ENCODE data around the gene THEM5.
"Not testable (repeated sequence)": the region's sequence is repeated elsewhere in the genome, so short reads cannot be mapped to it uniquely, and the experiment has no call there.

The THEM5 gene

GRCh38 chr1:151867765-151868411 lies 14.4 kb upstream of the THEM5 start:
- no peak for DNase-seq (ENCODE audit: low read depth in 2 of 2)

GRCh38 chr1:151867321-151867720 lies 13.8 kb upstream of the THEM5 start:
- DNase-seq (ENCODE audit: low read depth in 2 of 2) = no peak

- DNase-seq (ENCODE audit: low read depth in 2 of 2) = no peak
Measured at GRCh38 chr1:151864411-151864810, 10.9 kb upstream of the THEM5 start.

DNA sequence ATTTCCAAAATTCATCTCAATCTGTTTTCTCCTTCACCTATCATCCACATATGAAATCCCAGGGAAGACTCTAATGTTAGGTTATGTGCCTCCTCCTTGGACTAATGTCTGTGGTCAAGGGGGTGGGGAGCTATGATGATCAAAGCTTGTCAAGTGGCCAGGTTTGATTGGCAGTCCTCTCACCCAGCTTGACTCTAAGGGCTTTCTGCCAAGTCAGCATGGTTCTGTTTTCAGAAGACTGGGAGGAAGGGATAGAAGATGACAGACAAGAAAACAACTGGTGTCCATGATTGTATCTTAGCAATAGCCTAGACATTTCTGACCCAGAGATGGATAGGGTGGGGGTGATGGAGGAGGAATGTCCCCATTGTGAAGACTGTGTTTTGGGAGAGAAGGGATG lies 9.1 kb upstream of the THEM5 start:
- DNase-seq (ENCODE audit: low read depth in 2 of 2) = no peak

GRCh38 chr1:151860504-151861187 lies 7.1 kb upstream of the THEM5 start:
- no peak for DNase-seq (ENCODE audit: low read depth in 2 of 2)

DNA sequence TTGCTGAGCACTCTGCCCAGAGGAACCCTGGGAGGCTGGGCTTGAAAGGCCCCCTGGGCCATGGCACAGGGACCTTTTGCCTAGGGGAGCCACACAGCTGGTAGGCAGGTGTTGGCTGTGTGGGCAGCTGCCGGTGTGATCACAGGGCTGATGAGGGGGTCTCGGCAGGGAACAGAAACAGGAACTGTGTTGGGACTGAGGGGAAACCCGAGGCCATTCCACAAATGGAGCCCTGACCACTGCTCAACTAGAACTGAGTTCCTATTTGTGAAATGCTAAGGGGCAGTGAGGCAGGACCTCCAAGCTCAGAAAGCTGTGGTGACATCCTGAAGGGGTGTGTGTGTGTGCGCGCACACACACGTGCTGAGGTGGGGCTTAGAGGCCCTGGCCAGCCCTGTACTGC lies 6.4 kb upstream of the THEM5 start:
- DNase-seq (ENCODE audit: low read depth in 2 of 2) = no peak

DNA sequence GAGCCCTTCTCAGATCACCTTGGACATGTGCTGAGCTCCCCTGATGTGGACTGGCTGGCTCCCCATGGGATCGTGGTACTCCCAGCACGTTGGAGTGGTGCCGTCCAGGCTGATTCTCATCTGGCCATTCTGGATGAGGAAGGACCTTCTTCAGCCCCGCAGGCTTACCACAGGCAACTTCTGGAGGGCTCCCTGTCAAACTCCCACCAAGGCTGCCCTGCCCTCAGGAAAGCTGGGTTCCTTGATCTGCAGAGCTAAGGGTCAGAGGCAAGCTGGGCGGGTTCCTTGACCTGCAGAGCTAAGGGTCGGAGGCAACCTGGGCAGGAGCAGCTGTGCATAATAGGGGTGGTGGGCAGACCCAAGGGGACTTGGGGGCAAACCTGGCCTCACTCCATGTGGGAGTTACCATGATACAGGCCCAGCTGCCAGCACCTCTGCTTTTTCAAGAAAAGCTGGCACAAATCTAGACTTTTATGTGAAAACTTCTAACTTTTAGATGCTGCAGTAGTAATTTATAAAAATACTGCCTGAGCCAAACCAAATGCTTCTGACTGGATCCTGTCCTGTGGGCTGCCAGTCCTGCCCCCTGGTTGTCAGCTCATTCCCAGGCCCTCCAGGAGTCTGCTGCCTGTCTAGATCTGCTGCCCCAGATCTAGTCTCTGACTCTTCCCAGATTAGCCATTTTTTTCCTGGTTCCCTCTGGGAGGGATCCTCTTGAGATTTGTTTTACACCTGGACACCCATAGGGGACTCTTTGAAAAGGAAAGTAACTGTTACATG lies 5.6 kb upstream of the THEM5 start:
- DNase-seq (ENCODE audit: low read depth in 2 of 2) = no peak

DNA sequence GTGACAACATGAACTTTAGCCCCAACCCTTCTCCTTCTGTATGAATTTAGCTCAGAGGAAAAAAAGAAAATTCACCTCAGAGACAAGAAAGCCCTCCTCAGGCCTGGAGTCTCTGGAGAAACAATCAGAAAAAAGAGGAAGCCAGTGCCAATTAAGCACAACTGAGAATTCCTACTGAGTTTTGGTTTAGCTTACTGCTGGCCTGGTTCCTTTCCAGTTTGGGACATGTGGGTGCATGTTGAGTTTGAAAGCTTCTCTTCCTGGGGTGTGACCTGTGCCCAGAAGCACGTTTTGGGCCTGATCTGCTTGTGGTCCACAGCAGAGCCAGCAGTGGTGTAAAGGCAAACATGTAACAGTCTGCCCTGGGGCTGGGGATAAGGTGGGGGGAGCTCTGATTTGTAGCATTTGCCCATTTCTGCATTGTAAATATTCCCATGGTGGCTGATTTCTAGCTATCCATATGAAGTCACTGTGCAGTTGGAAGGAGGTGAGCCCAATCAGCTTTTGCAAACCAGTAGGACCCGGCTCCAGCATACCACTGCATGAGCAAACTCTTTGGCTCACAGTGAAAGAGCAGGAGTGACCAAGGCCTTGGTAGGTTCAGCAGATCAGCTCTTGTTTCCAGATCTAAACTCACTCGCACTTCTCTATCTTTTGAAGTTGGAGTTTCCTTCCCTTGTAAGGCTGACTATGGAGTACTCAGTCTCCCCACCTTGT lies 4.7 kb upstream of the THEM5 start:
- DNase-seq (ENCODE audit: low read depth in 2 of 2) = no peak

DNA sequence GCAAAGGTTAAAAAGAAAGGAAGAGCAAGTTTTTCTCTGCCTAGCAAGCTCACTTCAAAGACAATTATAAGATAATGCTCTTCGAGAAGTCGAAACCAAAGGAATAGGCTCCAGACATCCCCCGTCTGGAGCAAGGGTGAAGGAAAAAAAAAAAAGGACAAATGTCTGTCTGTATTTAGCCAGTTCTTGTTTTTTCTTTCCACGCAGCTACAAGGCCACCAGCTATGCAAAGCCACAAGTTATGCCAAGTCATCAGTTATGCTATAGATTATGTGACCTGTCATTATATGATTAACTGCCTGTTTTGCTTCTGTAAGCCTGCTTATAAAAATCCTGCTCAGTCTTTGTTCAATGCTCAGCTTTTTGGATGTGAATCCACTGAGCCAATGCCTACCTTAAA lies 2.4 kb upstream of the THEM5 start:
- no peak for DNase-seq (ENCODE audit: low read depth in 2 of 2)

- DNase-seq (ENCODE audit: low read depth in 2 of 2) = not testable (repeated sequence)
Measured at GRCh38 chr1:151855516-151855915, 2.0 kb upstream of the THEM5 start.

- DNase-seq (ENCODE audit: low read depth in 2 of 2) = no peak
Measured at GRCh38 chr1:151854658-151855057, 1.1 kb upstream of the THEM5 start.

- no peak for DNase-seq (ENCODE audit: low read depth in 2 of 2)
Measured at GRCh38 chr1:151852733-151853132, 779 bp downstream of the THEM5 start.

GRCh38 chr1:151851886-151852285 lies 1.6 kb downstream of the THEM5 start:
- no peak for DNase-seq (ENCODE audit: low read depth in 2 of 2)

DNA sequence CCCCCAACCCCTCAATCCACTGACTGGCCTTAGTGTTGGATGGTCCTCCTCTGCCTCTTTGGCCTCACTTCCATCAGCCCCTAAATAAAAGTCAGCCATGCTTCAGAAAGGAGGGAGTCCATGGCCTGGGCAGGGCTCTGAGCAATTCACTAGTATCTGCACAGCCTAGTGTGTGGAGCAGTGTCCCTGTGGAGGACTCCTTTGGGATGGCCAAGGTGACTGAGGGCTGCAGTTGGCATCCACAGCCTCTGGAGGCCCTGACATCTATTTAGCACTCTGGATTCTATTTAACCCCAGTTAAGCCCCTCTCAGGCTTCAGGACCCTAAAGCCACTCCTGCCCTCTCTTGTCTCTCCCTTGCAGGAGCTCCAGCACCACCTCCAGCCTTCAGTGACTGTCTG lies 3.6 kb downstream of the THEM5 start:
- DNase-seq (ENCODE audit: low read depth in 2 of 2) = no peak

DNA sequence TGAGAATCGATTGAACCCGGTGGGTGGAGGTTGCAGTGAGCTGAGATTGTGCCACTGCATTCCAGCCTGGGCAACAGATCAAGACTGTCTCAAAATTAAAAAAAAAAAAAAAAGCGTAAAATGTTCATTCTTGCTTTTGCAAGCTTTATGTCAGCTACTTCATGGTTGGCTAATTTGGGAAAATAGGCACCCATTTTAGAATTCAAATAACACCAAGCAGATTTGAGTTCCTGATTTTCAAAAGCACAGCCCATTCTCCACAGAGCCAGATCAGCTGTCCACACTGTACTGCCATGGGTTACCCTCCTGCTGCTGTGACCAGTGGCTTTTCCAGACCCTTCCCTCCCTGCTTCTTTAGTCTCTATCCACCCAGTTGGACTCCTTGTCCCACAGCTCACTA lies 4.4 kb downstream of the THEM5 start:
- no peak for DNase-seq (ENCODE audit: low read depth in 2 of 2)

GRCh38 chr1:151847867-151848596 lies 5.5 kb downstream of the THEM5 start:
- no peak for DNase-seq (ENCODE audit: low read depth in 2 of 2)

DNA sequence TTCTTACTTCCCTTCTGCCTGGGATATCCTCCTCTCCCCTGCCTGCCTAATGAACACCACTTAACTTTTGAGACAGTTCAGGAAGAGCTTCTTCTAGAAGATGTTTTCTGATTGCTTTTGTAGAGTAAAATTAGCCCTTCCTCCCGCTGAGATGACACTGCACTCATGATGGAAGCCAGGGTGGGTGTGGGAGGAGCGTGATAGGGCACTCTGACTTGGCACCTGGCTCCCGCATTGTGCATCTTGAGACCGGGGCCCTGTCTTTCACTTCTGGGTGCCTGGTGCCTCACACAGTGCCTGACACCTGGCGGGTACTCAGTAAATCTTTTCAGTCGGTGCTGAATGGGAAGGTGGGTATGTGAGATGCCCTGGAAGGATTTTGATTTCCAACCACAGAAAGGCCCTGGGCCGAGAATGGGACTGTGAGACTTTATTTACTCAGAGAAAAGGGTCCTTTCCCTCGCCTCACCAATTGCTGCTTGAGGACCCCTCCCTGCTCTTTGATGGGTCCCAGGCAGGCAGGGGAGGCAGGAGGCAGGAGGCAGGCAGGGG lies 6.8 kb downstream of the THEM5 start:
- DNase-seq (ENCODE audit: low read depth in 2 of 2) = no peak

GRCh38 chr1:151846062-151846568 lies 7.4 kb downstream of the THEM5 start:
- no peak for DNase-seq (ENCODE audit: low read depth in 2 of 2)

DNA sequence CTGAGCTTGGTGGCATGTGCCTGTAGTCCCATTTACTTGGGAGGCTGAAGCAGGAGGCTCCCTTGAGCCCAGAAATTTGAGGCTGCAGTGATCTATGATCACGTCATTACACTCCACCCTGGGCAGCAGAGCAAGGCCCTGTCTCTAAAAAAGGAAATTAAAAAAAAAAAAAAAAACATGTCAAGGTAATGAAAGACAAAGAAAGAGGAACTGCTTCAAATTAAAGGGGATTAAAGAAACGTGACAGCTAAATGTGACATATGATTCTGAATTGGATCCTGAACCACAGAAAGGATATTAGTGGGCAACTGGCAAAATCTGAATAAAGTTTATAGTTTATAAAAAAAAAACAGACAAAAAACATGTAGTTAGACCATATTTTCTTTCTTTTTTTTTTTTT lies 10.1 kb downstream of the THEM5 start:
- no peak for DNase-seq (ENCODE audit: low read depth in 2 of 2)

DNA sequence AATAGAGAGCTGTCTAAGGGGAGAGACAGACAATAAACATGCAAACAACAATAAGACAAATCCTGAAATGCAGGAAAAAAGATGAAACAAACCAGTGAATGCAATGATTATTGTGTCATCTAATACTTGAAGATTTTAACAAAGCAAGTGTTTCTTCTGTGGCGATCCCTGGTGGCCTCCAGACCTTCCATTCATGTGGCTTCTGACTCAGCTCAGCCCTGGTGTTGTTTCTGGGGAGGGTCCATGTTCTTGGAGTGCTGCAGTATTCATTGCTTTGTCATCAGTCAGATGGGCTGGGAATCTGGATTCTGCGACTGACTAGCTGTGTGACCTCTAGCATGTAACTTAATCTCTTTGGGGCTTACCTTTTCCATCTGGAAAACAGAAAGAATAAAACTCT lies 12.4 kb downstream of the THEM5 start:
- DNase-seq (ENCODE audit: low read depth in 2 of 2) = no peak

DNA sequence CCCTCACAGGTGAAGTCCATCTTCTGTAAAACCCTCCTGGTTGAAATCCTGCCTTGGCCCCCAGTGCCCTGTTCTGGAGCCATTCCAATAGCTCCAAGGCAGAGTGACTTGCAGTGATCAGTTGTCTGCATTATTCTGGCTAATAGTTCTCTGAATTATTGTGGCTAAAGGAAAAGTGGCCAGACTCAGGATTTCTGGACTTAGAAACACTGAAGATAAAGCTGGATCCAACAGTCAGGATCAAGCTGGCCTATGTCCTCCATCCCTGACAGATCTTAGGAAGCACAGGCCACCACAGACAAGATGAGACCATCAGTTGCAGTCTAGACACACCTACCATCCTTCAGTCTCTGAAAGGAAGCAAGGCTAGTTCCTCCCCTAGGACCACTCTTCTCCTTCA lies 13.1 kb downstream of the THEM5 start:
- DNase-seq (ENCODE audit: low read depth in 2 of 2) = no peak
